HCT116 (cell line): ENCODE results near the gene RGL4. TPM values are rescaled to one million over a fixed set of nuclear protein-coding genes. Genes with fewer than 3 reads are reported as not detected.

ENCODE experiments used
- ATAC-seq: fragments of 200-7000 bp; cut with Tn5 transposase; 2 replicates; pipeline ENCODE4 v1.9.1; 2020; ENCODE audit warnings: mild to moderate bottlenecking, moderate library complexity
- BruUV-seq: library from RNA; stranded (reverse); fragments of 400-500 nt; replicated peaks from 2 replicates; lab custom pipeline; 2021; lab: Mats Ljungman, UMichigan
- CTCF ChIA-PET: fragments of 300-600 bp; sonication (Branson Sonifier 250); formaldehyde crosslinking; loops from one replicate; lab custom pipeline; 2021; ENCODE audit warnings: antibody characterized with exemption; lab: Charles Lee
- POLR2A ChIA-PET: fragments of 300-600, 350-600 bp; sonication (Branson Sonifier 250); formaldehyde crosslinking; loops from one replicate; lab custom pipeline; 2021; ENCODE audit warnings: antibody characterized with exemption; lab: Charles Lee
- RAD21 ChIA-PET, 2 experiments: fragments of 300-600 bp; sonication (Branson Sonifier 250); formaldehyde crosslinking; loops; one replicate each; lab custom pipeline; 2023; ENCODE audit warnings: low total read pairs in 2 of 2; ENCODE audit not compliant: uncharacterized antibody in 2 of 2, unreplicated experiment in 2 of 2, low non-redundant PET in 1 of 2; lab: Charles Lee
- DNase-seq: peaks from one replicate; pipeline ENCODE4 v3.0.0-alpha.2; 2010; ENCODE audit warnings: low read depth, low spot score
- H2AFZ ChIP-seq: fragments of 200-600 bp; shearing (Covaris generic), sonication (generic); 2 replicates; pipeline ENCODE4 v1.6.1; 2017; ENCODE audit warnings: low read depth, mixed run types, mixed read lengths, antibody characterized with exemption, low read length; ENCODE audit not compliant: poor library complexity, severe bottlenecking
- H3K27ac ChIP-seq: 2 replicates; pipeline ENCODE4 v1.5.1; 2012; ENCODE audit warnings: low read depth, low read length
- H3K27me3 ChIP-seq: fragments of 200-600 bp; sonication (generic); 2 replicates; pipeline ENCODE4 v1.6.1; 2016; ENCODE audit warnings: mixed run types, low read length, mixed read lengths; ENCODE audit not compliant: insufficient read depth
- H3K36me3 ChIP-seq, 2 experiments: fragments of 200-500 bp in 1 of 2; fragments of 200-600 bp in 1 of 2; sonication (Bioruptor generic) in 1 of 2; sonication (generic) in 1 of 2; 2 replicates each; pipeline versions ENCODE4 v1.5.1 to v1.6.1; 2014 to 2016; ENCODE audit warnings: low read length in 2 of 2, inconsistent platforms in 1 of 2, mixed read lengths in 1 of 2, mixed run types in 1 of 2; ENCODE audit not compliant: insufficient read depth in 2 of 2, control insufficient read depth in 1 of 2
- H3K4me1 ChIP-seq, 2 experiments: fragments of 200-600 bp in 1 of 2; sonication (generic) in 1 of 2; 2 replicates each; pipeline versions ENCODE4 v1.5.1 to v1.6.1; 2012 to 2017; ENCODE audit warnings: low read length in 2 of 2, inconsistent platforms in 1 of 2, mild to moderate bottlenecking in 1 of 2, mixed read lengths in 1 of 2, mixed run types in 1 of 2, moderate library complexity in 1 of 2; ENCODE audit not compliant: insufficient read depth in 2 of 2, control insufficient read depth in 1 of 2
- H3K4me2 ChIP-seq: fragments of 200-600 bp; sonication (generic); 2 replicates; pipeline ENCODE4 v1.6.1; 2017; ENCODE audit warnings: mixed run types, low read length, mixed read lengths
- H3K4me3 ChIP-seq, 2 experiments: fragments of 200-600 bp in 1 of 2; sonication (generic) in 1 of 2; replicated peaks in 1 of 2; 2 replicates each; pipeline ENCODE4 v1.5.1; 2011 to 2016; ENCODE audit warnings: low read length in 2 of 2, control low read depth in 1 of 2, low read depth in 1 of 2, mild to moderate bottlenecking in 1 of 2, mixed read lengths in 1 of 2, mixed run types in 1 of 2
- H3K79me2 ChIP-seq: fragments of 200-600 bp; sonication (generic); 2 replicates; pipeline ENCODE4 v1.6.1; 2017; ENCODE audit warnings: mild to moderate bottlenecking, mixed run types, low read length, moderate library complexity, mixed read lengths; ENCODE audit not compliant: insufficient read depth
- H3K9ac ChIP-seq: fragments of 200-600 bp; sonication (generic); 2 replicates; pipeline ENCODE4 v1.6.1; 2016; ENCODE audit warnings: low read length, mixed read lengths
- H3K9me2 ChIP-seq: fragments of 200-600 bp; sonication (generic), shearing (Covaris generic); 2 replicates; pipeline ENCODE4 v1.6.1; 2017; ENCODE audit warnings: mixed run types, mild to moderate bottlenecking, moderate library complexity; ENCODE audit not compliant: insufficient read depth
- H3K9me3 ChIP-seq, 2 experiments: fragments of 200-500 bp in 1 of 2; fragments of 200-600 bp in 1 of 2; sonication (Bioruptor generic) in 1 of 2; sonication (generic) in 1 of 2; 2 replicates each; pipeline ENCODE4 v1.6.1; 2014 to 2017; ENCODE audit warnings: low read length in 2 of 2, mixed read lengths in 2 of 2, inconsistent platforms in 1 of 2, low read depth in 1 of 2, mild to moderate bottlenecking in 1 of 2, mixed run types in 1 of 2, moderate library complexity in 1 of 2; ENCODE audit not compliant: control insufficient read depth in 1 of 2, insufficient read depth in 1 of 2
- H4K20me1 ChIP-seq: fragments of 200-600 bp; sonication (generic), shearing (Covaris generic); 2 replicates; pipeline ENCODE4 v1.6.1; 2017; ENCODE audit warnings: mixed run types, mild to moderate bottlenecking, moderate library complexity; ENCODE audit not compliant: insufficient read depth
- EGR1 ChIP-seq: IDR thresholded peaks from 2 replicates; pipeline ENCODE4 v1.6.1; 2012; ENCODE audit warnings: low read depth
- ELF1 ChIP-seq: IDR thresholded peaks from 2 replicates; pipeline ENCODE4 v1.6.1; 2012; ENCODE audit warnings: low read depth, borderline replicate concordance
- EZH2 ChIP-seq: fragments of 200-600 bp; sonication (generic); IDR thresholded peaks from 2 replicates; pipeline ENCODE4 v1.6.1; 2017; ENCODE audit warnings: antibody characterized with exemption, mixed run types
- EZH2phosphoT487 ChIP-seq: fragments of 200-600 bp; IDR thresholded peaks from 2 replicates; pipeline ENCODE4 v1.6.1; 2018; ENCODE audit warnings: antibody characterized with exemption, borderline replicate concordance
- FOSL1 ChIP-seq: IDR thresholded peaks from 2 replicates; pipeline ENCODE4 v1.6.1; 2012; ENCODE audit warnings: low read depth
- JUND ChIP-seq: IDR thresholded peaks from 2 replicates; pipeline ENCODE4 v1.6.1; 2012
- POLR2A ChIP-seq: IDR thresholded peaks from 2 replicates; pipeline ENCODE4 v1.7.0; 2011; ENCODE audit warnings: borderline replicate concordance; ENCODE audit not compliant: insufficient read depth, insufficient read length; ENCODE audit errors: extremely low read depth
- POLR2AphosphoS5 ChIP-seq: IDR thresholded peaks from 2 replicates; pipeline ENCODE4 v1.6.1; 2011; ENCODE audit warnings: mild to moderate bottlenecking, low read depth, low read length, moderate library complexity
- RAD21 ChIP-seq: IDR thresholded peaks from 2 replicates; pipeline ENCODE4 v1.6.1; 2012; ENCODE audit warnings: low read depth, mild to moderate bottlenecking
- SIN3A ChIP-seq: IDR thresholded peaks from 2 replicates; pipeline ENCODE4 v1.6.1; 2012; ENCODE audit warnings: low read depth
- SP1 ChIP-seq: IDR thresholded peaks from 2 replicates; pipeline ENCODE4 v1.6.1; 2012; ENCODE audit warnings: low read depth
- SRF ChIP-seq: IDR thresholded peaks from 2 replicates; pipeline ENCODE4 v1.6.1; 2012; ENCODE audit warnings: low read depth
- TCF7L2 ChIP-seq: IDR thresholded peaks from 2 replicates; pipeline ENCODE4 v1.7.0; 2011; ENCODE audit warnings: borderline replicate concordance, inconsistent platforms; ENCODE audit not compliant: insufficient read depth, insufficient read length; ENCODE audit errors: extremely low read depth
- YY1 ChIP-seq: IDR thresholded peaks from 2 replicates; pipeline ENCODE4 v1.6.1; 2011; ENCODE audit warnings: low read length, low read depth, moderate library complexity, mild to moderate bottlenecking; ENCODE audit not compliant: insufficient replicate concordance; ENCODE audit errors: extremely low read depth
- ZFX ChIP-seq: fragments of 450-650 bp; IDR thresholded peaks from 2 replicates; pipeline ENCODE4 v1.6.1; 2017
- intact Hi-C: fragments of 100-400 bp; cut with micrococcal nuclease; formaldehyde crosslinking; loops from 2 replicates; pipeline ENCODE4 v1.10.0; 2022
- total RNA-seq: library from RNA; stranded (reverse); gene quantifications from one replicate; pipeline ENCODE4 v1.2.1, GENCODE V29; 2021; ENCODE audit not compliant: unreplicated experiment
- TF ChIP-seq, protein P1 (sequence below): IDR thresholded peaks from 2 replicates; pipeline ENCODE4 v1.6.1; 2012
- TF ChIP-seq, protein P2 (sequence below): IDR thresholded peaks from 2 replicates; pipeline ENCODE4 v1.6.1; 2011; ENCODE audit warnings: mild to moderate bottlenecking, low read length, moderate library complexity; ENCODE audit not compliant: insufficient replicate concordance; ENCODE audit errors: extremely low read depth
- TF ChIP-seq, protein P3 (sequence below): IDR thresholded peaks from 2 replicates; pipeline ENCODE4 v1.6.1; 2012

Gene RGL4
- total RNA-seq, 1 experiment from 2014 or later = not detected

DNA sequence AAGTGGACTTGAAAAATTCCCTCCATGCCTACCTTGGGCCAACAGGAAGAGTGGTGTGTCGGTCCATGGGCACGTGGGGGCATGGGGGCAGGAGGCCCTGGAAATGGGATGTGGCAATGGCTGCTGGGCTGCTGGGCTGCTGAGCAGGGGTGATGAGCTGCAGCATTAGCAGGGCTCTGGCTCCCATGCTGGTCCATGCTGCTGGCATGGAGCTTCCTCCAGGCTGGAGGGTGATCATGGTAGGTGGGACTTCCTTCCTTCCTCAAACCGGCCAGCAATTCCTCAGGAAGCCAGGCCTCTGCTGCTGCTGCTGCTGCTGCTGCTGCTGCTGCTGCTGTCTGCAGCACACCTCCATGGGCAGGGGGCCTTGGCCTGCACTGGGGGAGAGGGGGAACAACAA, 4.3 kb downstream of the RGL4 start:
- Histone ChIP-seq H2AFZ (no peak overlapping the region), H3K36me3 (peaks cover 5 to 8% of the 10 kb centered on the region in 2 experiments; a peak in 3 of 4 replicates), H3K4me1 (no peaks in the 10 kb centered on the region), H3K4me3 (no peak overlapping the region), H3K4me2 (no peak overlapping the region), H3K27me3 (no peaks in the 10 kb centered on the region), H4K20me1 (no peaks in the 10 kb centered on the region), H3K9me2 (no peaks in the 10 kb centered on the region), H3K9me3 (no peaks in the 10 kb centered on the region), H3K9ac (no peak overlapping the region), H3K27ac (no peak overlapping the region), H3K79me2 (no peaks in the 10 kb centered on the region)
- ChIA-PET CTCF (no interaction called here), RAD21 (no interaction called here), POLR2A (no interaction called here)
- DNase-seq (no peak), ATAC-seq (no peak)
- BruUV-seq = no TSS peak
- TF ChIP-seq POLR2A (no peak), JUND (no peak), ZFX (no peak), ELF1 (no peak), EGR1 (no peak), FOSL1 (no peak)
- intact Hi-C loops = no loop called here

DNA sequence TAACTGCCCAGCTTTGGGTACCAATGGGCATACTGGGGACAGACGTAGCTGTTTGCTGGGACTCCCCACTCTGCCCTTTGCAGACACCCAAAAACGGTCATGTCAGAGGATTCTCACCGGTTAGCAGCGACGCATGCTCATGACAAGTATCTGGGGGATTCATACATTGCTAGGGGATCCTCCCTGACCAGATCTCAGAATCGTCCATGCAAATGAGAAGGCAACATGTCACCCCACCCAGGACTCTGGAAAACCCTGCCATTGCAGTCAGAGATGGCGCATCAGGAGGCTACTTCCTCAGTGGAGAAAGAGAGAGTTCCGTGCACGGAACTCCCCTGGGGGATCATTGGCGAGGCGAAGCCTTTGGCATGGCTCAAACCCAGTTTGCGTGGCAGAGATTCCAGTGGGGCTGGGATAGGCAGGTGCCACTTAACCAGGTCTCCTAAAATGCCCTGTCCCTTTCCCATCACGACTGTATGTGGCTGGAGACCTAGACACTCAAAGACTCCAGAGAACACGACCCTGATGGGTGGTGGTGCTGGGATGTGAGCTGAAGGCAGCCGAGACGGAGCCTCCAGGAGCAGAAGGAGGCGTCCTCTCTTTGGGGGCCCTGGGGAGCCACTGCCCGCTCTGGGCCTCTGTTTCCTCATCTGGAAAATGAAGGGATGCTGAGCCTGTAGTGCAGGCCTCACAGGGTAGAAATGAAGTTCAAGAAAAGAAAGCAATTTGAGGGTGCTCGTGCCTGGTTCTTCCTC, 4.9 kb downstream of the RGL4 start:
- H3K4me3 ChIP-seq = no peak overlapping the region
- ATAC-seq (no peak), DNase-seq (no peak)
- H3K9ac ChIP-seq = no peak overlapping the region
- intact Hi-C loops = no loop called here
- POLR2A ChIA-PET = no interaction called here
- H3K9me2 ChIP-seq = no peaks in the 10 kb centered on the region
- no peaks in the 10 kb centered on the region for H3K9me3 ChIP-seq
- RAD21 ChIA-PET = no interaction called here
- CTCF ChIA-PET = no interaction called here
- peaks cover 2% of the 10 kb centered on the region; the same call in 1 of the 2 replicates for H3K79me2 ChIP-seq
- no peak overlapping the region for H3K27ac ChIP-seq
- H2AFZ ChIP-seq = no peak overlapping the region
- H4K20me1 ChIP-seq = no peaks in the 10 kb centered on the region
- H3K4me2 ChIP-seq = no peak overlapping the region
- BruUV-seq = no TSS peak
- peaks cover 5 to 8% of the 10 kb centered on the region in 2 experiments; a peak in 3 of 4 replicates for H3K36me3 ChIP-seq
- H3K4me1 ChIP-seq = no peaks in the 10 kb centered on the region
- no peaks in the 10 kb centered on the region for H3K27me3 ChIP-seq
- TF ChIP-seq EGR1 (no peak), TCF7L2 (no peak), SIN3A (no peak), ZFX (no peak), EZH2 (no peak), SP1 (no peak), JUND (no peak), EZH2phosphoT487 (no peak), ELF1 (no peak), RAD21 (no peak), YY1 (no peak), SRF (no peak), POLR2AphosphoS5 (no peak)
- TF ChIP-seq, protein P1, sequence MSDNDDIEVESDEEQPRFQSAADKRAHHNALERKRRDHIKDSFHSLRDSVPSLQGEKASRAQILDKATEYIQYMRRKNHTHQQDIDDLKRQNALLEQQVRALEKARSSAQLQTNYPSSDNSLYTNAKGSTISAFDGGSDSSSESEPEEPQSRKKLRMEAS = no peak
- TF ChIP-seq, protein P2, sequence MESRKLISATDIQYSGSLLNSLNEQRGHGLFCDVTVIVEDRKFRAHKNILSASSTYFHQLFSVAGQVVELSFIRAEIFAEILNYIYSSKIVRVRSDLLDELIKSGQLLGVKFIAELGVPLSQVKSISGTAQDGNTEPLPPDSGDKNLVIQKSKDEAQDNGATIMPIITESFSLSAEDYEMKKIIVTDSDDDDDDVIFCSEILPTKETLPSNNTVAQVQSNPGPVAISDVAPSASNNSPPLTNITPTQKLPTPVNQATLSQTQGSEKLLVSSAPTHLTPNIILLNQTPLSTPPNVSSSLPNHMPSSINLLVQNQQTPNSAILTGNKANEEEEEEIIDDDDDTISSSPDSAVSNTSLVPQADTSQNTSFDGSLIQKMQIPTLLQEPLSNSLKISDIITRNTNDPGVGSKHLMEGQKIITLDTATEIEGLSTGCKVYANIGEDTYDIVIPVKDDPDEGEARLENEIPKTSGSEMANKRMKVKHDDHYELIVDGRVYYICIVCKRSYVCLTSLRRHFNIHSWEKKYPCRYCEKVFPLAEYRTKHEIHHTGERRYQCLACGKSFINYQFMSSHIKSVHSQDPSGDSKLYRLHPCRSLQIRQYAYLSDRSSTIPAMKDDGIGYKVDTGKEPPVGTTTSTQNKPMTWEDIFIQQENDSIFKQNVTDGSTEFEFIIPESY = no peak
- TF ChIP-seq, protein P3, sequence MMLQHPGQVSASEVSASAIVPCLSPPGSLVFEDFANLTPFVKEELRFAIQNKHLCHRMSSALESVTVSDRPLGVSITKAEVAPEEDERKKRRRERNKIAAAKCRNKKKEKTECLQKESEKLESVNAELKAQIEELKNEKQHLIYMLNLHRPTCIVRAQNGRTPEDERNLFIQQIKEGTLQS = no peak
